SK-N-SH treated with all-trans-retinoic acid at 6 μM for 48 hours (cell line): ENCODE data around the gene PKNOX2.

Source experiments
- ATAC-seq: fragments of 200-7000 bp; cut with Tn5 transposase; 3 replicates; pipeline ENCODE4 v1.9.1; 2020; ENCODE audit warnings: mild to moderate bottlenecking, moderate library complexity
- ARNTL ChIP-seq: fragments of 450-650 bp; formaldehyde crosslinking; IDR thresholded peaks from 2 replicates; pipeline ENCODE4 v1.5.0; 2020; ENCODE audit warnings: low read depth, mild to moderate bottlenecking, moderate library complexity, borderline replicate concordance
- CSDC2 ChIP-seq: fragments of 250-450 bp; sonication (Bioruptor Pico); IDR thresholded peaks from 2 replicates; pipeline ENCODE4 v1.5.0; 2020; ENCODE audit warnings: mild to moderate bottlenecking, moderate library complexity
- ESRRG ChIP-seq: fragments of 250-450 bp; sonication (Bioruptor Pico); IDR thresholded peaks from 2 replicates; pipeline ENCODE4 v1.6.1; 2021; ENCODE audit warnings: mild to moderate bottlenecking
- GLIS3 ChIP-seq: fragments of 250-450 bp; sonication (Bioruptor Pico); IDR thresholded peaks from 2 replicates; pipeline ENCODE4 v1.5.0; 2020; ENCODE audit warnings: mild to moderate bottlenecking, moderate library complexity
- ISL1 ChIP-seq: fragments of 250-450 bp; sonication (Bioruptor Pico); IDR thresholded peaks from 2 replicates; pipeline ENCODE4 v2.1.2; 2022; ENCODE audit warnings: mild to moderate bottlenecking, moderate library complexity
- PPARA ChIP-seq: fragments of 250-450 bp; sonication (Bioruptor Pico); IDR thresholded peaks from 2 replicates; pipeline ENCODE4 v1.5.0; 2020; ENCODE audit warnings: mild to moderate bottlenecking, borderline replicate concordance
- RARB ChIP-seq: fragments of 250-450 bp; sonication (Bioruptor Pico); IDR thresholded peaks from 2 replicates; pipeline ENCODE4 v1.8.0; 2021; ENCODE audit warnings: mild to moderate bottlenecking, moderate library complexity
- TCF4 ChIP-seq: fragments of 250-450 bp; sonication (Bioruptor Pico); IDR thresholded peaks from 2 replicates; pipeline ENCODE4 v1.8.0; 2021; ENCODE audit warnings: mild to moderate bottlenecking, moderate library complexity, borderline replicate concordance
- ZC3H10 ChIP-seq: fragments of 250-450 bp; sonication (Bioruptor Pico); IDR thresholded peaks from 2 replicates; pipeline ENCODE4 v1.5.1; 2021; ENCODE audit warnings: mild to moderate bottlenecking, moderate library complexity
- ZFP3 ChIP-seq: fragments of 250-450 bp; sonication (Bioruptor Pico); IDR thresholded peaks from 2 replicates; pipeline ENCODE4 v1.5.0; 2020; ENCODE audit warnings: mild to moderate bottlenecking, moderate library complexity
- ZFP30 ChIP-seq: fragments of 450-650 bp; formaldehyde crosslinking; IDR thresholded peaks from 2 replicates; pipeline ENCODE4 v1.5.0; 2022; ENCODE audit warnings: mild to moderate bottlenecking, moderate library complexity
- ZNF565 ChIP-seq: fragments of 450-650 bp; formaldehyde crosslinking; conservative IDR thresholded peaks from 2 replicates; pipeline ENCODE4 v1.5.0; 2020; ENCODE audit warnings: low read depth, mild to moderate bottlenecking, moderate library complexity
- ZNF70 ChIP-seq: fragments of 450-650 bp; formaldehyde crosslinking; IDR thresholded peaks from 2 replicates; pipeline ENCODE4 v1.5.0; 2020; ENCODE audit warnings: mild to moderate bottlenecking, moderate library complexity
- ZNF8 ChIP-seq: fragments of 450-650 bp; formaldehyde crosslinking; IDR thresholded peaks from 2 replicates; pipeline ENCODE4 v1.5.0; 2020; ENCODE audit warnings: mild to moderate bottlenecking, moderate library complexity
- TF ChIP-seq, protein P1 (sequence below): fragments of 250-450 bp; sonication (Bioruptor Pico); IDR thresholded peaks from 2 replicates; pipeline ENCODE4 v1.8.0; 2021; ENCODE audit warnings: low read depth, mild to moderate bottlenecking, moderate library complexity, borderline replicate concordance
- TF ChIP-seq, protein P2 (sequence below): fragments of 250-450 bp; sonication (Bioruptor Pico); IDR thresholded peaks from 2 replicates; pipeline ENCODE4 v1.5.1; 2021; ENCODE audit warnings: mild to moderate bottlenecking, moderate library complexity
- TF ChIP-seq, protein P3 (sequence below): fragments of 250-450 bp; sonication (Bioruptor Pico); IDR thresholded peaks from 2 replicates; pipeline ENCODE4 v1.5.0; 2020; ENCODE audit warnings: mild to moderate bottlenecking, moderate library complexity
- TF ChIP-seq, protein P4 (sequence below): fragments of 250-450 bp; sonication (Bioruptor Pico); IDR thresholded peaks from 2 replicates; pipeline ENCODE4 v1.5.1; 2020; ENCODE audit warnings: low read depth, mild to moderate bottlenecking, moderate library complexity

Gene PKNOX2

GRCh38 chr11:125369808-125370207 lies 205.3 kb downstream of the PKNOX2 start:
- TF ChIP-seq, protein P1, sequence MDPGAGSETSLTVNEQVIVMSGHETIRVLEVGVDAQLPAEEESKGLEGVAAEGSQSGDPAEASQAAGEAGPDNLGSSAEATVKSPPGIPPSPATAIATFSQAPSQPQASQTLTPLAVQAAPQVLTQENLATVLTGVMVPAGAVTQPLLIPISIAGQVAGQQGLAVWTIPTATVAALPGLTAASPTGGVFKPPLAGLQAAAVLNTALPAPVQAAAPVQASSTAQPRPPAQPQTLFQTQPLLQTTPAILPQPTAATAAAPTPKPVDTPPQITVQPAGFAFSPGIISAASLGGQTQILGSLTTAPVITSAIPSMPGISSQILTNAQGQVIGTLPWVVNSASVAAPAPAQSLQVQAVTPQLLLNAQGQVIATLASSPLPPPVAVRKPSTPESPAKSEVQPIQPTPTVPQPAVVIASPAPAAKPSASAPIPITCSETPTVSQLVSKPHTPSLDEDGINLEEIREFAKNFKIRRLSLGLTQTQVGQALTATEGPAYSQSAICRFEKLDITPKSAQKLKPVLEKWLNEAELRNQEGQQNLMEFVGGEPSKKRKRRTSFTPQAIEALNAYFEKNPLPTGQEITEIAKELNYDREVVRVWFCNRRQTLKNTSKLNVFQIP (CRISPR knock-in tag): no peak
- TF ChIP-seq, protein P2, sequence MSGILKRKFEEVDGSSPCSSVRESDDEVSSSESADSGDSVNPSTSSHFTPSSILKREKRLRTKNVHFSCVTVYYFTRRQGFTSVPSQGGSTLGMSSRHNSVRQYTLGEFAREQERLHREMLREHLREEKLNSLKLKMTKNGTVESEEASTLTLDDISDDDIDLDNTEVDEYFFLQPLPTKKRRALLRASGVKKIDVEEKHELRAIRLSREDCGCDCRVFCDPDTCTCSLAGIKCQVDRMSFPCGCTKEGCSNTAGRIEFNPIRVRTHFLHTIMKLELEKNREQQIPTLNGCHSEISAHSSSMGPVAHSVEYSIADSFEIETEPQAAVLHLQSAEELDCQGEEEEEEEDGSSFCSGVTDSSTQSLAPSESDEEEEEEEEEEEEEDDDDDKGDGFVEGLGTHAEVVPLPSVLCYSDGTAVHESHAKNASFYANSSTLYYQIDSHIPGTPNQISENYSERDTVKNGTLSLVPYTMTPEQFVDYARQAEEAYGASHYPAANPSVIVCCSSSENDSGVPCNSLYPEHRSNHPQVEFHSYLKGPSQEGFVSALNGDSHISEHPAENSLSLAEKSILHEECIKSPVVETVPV (CRISPR knock-in tag): no peak
- TF ChIP-seq ESRRG (CRISPR knock-in tag): no peak
- no peak for TF ChIP-seq ZNF8 (CRISPR knock-in tag)
- TF ChIP-seq ISL1 (CRISPR knock-in tag): no peak
- TF ChIP-seq GLIS3 (CRISPR knock-in tag): no peak
- TF ChIP-seq ZFP30 (CRISPR knock-in tag): no peak
- TF ChIP-seq TCF4: no peak
- no peak for TF ChIP-seq CSDC2 (CRISPR knock-in tag)
- no peak for TF ChIP-seq ZFP3 (CRISPR knock-in tag)
- no peak for TF ChIP-seq PPARA (CRISPR knock-in tag)
- ATAC-seq: no peak

DNA sequence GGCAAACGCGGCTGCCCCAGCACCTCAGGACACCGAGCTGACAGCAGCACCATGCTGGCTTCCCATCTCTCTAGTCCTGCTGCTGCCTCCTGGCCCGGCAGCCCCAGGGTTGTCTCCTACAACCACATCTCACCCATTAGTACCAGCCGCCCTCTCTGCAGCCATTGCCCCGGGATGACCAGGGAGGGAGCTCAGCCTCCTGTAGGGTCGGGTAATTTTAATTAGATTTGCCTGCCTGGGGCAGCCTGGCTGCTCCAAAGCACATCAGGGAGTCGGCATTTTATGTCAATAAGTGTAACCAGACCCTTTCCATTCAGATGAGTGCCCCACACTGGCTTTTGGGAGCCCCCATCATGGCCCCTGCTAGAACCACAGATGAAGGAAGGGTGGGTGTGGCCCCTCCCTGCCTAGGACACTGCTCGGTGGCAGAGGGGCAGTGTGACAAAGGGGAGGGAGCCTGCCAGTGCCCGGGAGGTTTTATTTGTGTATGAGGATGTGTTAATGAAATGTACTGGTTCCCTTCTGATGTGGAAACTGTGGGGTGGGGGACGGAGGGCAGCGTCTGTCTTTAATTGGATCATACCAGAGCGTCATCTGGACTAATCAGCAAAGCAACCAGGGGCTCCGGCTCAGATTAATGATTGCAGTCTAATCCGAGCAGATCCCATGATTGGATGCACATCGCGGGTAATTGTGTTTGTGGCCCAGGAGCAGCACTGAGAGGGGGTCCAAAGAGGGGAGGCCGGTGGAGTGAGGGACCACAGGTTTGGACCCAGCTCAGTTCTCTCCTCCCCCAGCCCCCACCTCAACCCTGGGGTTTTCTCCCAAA lies 206.2 kb downstream of the PKNOX2 start:
- peak; percentile 51; the same call in 2 of the 3 replicates for ATAC-seq

DNA sequence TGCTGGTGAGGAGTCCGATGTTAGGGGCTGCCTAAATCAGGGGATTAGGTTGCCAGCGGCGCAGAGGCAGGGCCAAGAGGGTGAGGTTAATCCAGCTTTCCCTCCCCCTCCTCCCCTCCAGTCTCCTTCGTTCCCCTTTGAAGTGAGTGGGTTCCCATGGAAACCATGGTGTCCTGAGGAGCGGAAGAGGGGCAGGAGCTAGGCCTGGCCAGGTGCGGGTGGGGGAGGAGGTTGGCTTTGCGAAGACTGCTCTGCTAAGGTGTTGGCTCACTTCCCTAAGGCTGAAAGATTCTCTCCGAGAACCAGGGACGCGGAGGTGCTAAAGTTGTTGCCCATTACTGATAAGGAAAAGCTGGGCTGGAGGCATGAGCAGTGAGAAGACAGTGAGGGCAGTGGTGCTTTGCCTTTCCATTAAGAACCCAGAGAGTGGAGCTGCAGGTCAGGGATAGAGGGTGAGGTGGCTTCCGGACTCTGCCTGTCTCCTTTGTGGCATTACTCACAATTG lies 206.9 kb downstream of the PKNOX2 start:
- TF ChIP-seq ISL1 (CRISPR knock-in tag) (no peak), TCF4 (no peak), ZC3H10 (CRISPR knock-in tag) (no peak), RARB (CRISPR knock-in tag) (no peak), PPARA (CRISPR knock-in tag) (no peak), ARNTL (no peak), ZNF8 (CRISPR knock-in tag) (no peak), GLIS3 (CRISPR knock-in tag) (no peak)
- TF ChIP-seq, protein P3, sequence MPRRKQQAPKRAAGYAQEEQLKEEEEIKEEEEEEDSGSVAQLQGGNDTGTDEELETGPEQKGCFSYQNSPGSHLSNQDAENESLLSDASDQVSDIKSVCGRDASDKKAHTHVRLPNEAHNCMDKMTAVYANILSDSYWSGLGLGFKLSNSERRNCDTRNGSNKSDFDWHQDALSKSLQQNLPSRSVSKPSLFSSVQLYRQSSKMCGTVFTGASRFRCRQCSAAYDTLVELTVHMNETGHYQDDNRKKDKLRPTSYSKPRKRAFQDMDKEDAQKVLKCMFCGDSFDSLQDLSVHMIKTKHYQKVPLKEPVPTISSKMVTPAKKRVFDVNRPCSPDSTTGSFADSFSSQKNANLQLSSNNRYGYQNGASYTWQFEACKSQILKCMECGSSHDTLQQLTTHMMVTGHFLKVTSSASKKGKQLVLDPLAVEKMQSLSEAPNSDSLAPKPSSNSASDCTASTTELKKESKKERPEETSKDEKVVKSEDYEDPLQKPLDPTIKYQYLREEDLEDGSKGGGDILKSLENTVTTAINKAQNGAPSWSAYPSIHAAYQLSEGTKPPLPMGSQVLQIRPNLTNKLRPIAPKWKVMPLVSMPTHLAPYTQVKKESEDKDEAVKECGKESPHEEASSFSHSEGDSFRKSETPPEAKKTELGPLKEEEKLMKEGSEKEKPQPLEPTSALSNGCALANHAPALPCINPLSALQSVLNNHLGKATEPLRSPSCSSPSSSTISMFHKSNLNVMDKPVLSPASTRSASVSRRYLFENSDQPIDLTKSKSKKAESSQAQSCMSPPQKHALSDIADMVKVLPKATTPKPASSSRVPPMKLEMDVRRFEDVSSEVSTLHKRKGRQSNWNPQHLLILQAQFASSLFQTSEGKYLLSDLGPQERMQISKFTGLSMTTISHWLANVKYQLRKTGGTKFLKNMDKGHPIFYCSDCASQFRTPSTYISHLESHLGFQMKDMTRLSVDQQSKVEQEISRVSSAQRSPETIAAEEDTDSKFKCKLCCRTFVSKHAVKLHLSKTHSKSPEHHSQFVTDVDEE (CRISPR knock-in tag): no peak
- ATAC-seq: no peak

More for the DNA sequence above, 206.2 kb downstream of the PKNOX2 start:
- TF ChIP-seq ARNTL: no peak
- TF ChIP-seq ZNF8 (CRISPR knock-in tag): no peak
- TF ChIP-seq, protein P4, sequence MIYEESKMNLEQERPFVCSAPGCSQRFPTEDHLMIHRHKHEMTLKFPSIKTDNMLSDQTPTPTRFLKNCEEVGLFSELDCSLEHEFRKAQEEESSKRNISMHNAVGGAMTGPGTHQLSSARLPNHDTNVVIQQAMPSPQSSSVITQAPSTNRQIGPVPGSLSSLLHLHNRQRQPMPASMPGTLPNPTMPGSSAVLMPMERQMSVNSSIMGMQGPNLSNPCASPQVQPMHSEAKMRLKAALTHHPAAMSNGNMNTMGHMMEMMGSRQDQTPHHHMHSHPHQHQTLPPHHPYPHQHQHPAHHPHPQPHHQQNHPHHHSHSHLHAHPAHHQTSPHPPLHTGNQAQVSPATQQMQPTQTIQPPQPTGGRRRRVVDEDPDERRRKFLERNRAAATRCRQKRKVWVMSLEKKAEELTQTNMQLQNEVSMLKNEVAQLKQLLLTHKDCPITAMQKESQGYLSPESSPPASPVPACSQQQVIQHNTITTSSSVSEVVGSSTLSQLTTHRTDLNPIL (CRISPR knock-in tag): no peak
- TF ChIP-seq TCF4: 0 out of 2 replicates have a peak, but pooled peaks have one; percentile 9
- TF ChIP-seq, protein P2 (CRISPR knock-in tag): no peak
- TF ChIP-seq ZFP3 (CRISPR knock-in tag): no peak
- TF ChIP-seq, all 23 proteins: peak for 1

- no peak for TF ChIP-seq ISL1 (CRISPR knock-in tag)
- TF ChIP-seq CSDC2 (CRISPR knock-in tag): no peak
- TF ChIP-seq ZNF70 (CRISPR knock-in tag): no peak
- no peak for TF ChIP-seq ZNF8 (CRISPR knock-in tag)
- no peak for TF ChIP-seq RARB (CRISPR knock-in tag)
- TF ChIP-seq, protein P3 (CRISPR knock-in tag): no peak
- no peak for TF ChIP-seq ARNTL
- TF ChIP-seq GLIS3 (CRISPR knock-in tag): no peak
- no peak for TF ChIP-seq ESRRG (CRISPR knock-in tag)
- TF ChIP-seq ZC3H10 (CRISPR knock-in tag): no peak
- TF ChIP-seq, protein P1 (CRISPR knock-in tag): no peak
- TF ChIP-seq ZNF565 (CRISPR knock-in tag): no peak
- no peak for TF ChIP-seq PPARA (CRISPR knock-in tag)
- ATAC-seq: no peak
Observed at GRCh38 chr11:125372088-125372487, 207.5 kb downstream of the PKNOX2 start.
